Gastrocnemius medialis (tissue), 4 donors: ENCODE measurements around the gene PRKRIP1. TPM values are rescaled to one million over a fixed set of nuclear protein-coding genes. Genes with fewer than 3 reads are reported as not detected.

Experiments
- ATAC-seq, 2 donors: fragments of 150-250 bp; one replicate each; pipeline ENCODE4 v1.9.1; 2016
- DNase-seq, 2 donors: peaks; one replicate each; pipeline ENCODE4 v3.0.0-alpha.2; 2019
- H3K27ac ChIP-seq, 4 donors: fragments of 200-600 bp; sonication (generic); 1 replicate in 1 of 4; 2 replicates in 3 of 4; pipeline ENCODE4 v1.5.1; 2016 to 2018; ENCODE audit warnings: mild to moderate bottlenecking in 2 of 4, moderate library complexity in 1 of 4
- H3K27me3 ChIP-seq, 3 donors: fragments of 200-600 bp; sonication (generic) in 2 of 3; 1 replicate in 1 of 3; 2 replicates in 2 of 3; pipeline versions ENCODE4 v1.5.1 to v1.6.0; 2016 to 2019; ENCODE audit warnings: mild to moderate bottlenecking in 1 of 3, moderate library complexity in 1 of 3
- H3K36me3 ChIP-seq, 2 donors: fragments of 200-600 bp; sonication (generic) in 1 of 2; one replicate each; pipeline ENCODE4 v1.5.1; 2017 to 2018
- H3K4me1 ChIP-seq, 2 donors: fragments of 200-600 bp; sonication (generic) in 1 of 2; one replicate each; pipeline ENCODE4 v1.5.1; 2016 to 2017; ENCODE audit warnings: mild to moderate bottlenecking in 2 of 2
- H3K4me3 ChIP-seq, 4 donors: fragments of 200-600 bp; sonication (generic) in 3 of 4; 1 replicate in 1 of 4; 2 replicates in 3 of 4; pipeline ENCODE4 v1.5.1; 2016 to 2019; ENCODE audit warnings: mild to moderate bottlenecking in 2 of 4
- H3K9me3 ChIP-seq, 3 donors: fragments of 200-600 bp; sonication (generic) in 2 of 3; 1 replicate in 1 of 3; 2 replicates in 2 of 3; pipeline ENCODE4 v1.5.1; 2016 to 2019
- CTCF ChIP-seq, 5 experiments: fragments of 450-650 bp in 3 of 5; fragments of 200-600 bp in 2 of 5; sonication (generic) in 2 of 5; IDR thresholded peaks in 4 of 5; conservative IDR thresholded peaks in 1 of 5; 1 replicate in 4 of 5; 2 replicates in 1 of 5; pipeline ENCODE4 v1.5.1; 2016 to 2019; ENCODE audit warnings: antibody characterized with exemption in 5 of 5, mild to moderate bottlenecking in 3 of 5, moderate library complexity in 3 of 5
- POLR2A ChIP-seq, 2 donors: fragments of 450-650 bp; IDR thresholded peaks; one replicate each; pipeline ENCODE4 v1.6.1; 2017; ENCODE audit warnings: antibody characterized with exemption in 2 of 2, mild to moderate bottlenecking in 2 of 2, moderate library complexity in 2 of 2
- in situ Hi-C, 4 donors: fragments of 200-750 bp; cut with MboI; loops; one replicate each; pipeline versions ENCODE4 v1.15.0 to v1.8.0; 2017; ENCODE audit warnings: low sequenced_read_pairs in 4 of 4
- intact Hi-C: fragments of 100-400 bp; cut with DNase I; formaldehyde crosslinking; loops from one replicate; pipeline ENCODE4 v1.15.1; 2023; ENCODE audit warnings: low total_unique reads
- total RNA-seq, 4 donors: library from RNA; depleted of rRNA; stranded (reverse); fragments of >200 nt; gene quantifications; one replicate each; pipeline versions ENCODE4 v1.1.0 to v1.2.3, GENCODE V29; 2016

The PRKRIP1 gene
- total RNA-seq, 4 donors from 2014 or later: 6.1 to 22.1 (median 13.4) TPM

- no peak overlapping the region for H3K27ac ChIP-seq
- ATAC-seq (no peak), DNase-seq (no peak)
- TF ChIP-seq CTCF (IDR thresholded peaks at IDR 0.05 in 4 of 5, conservative IDR thresholded peaks at IDR 0.05 in 1 of 5) (no peak), POLR2A (IDR thresholded peaks at IDR 0.05) (no peak)
- H3K27me3 ChIP-seq: no peaks in the 10 kb centered on the region
- intact Hi-C loops (no loop called here), in situ Hi-C loops (no loop called here)
- H3K9me3 ChIP-seq: no peaks in the 10 kb centered on the region
- H3K4me3 ChIP-seq: no peak overlapping the region
- H3K36me3 ChIP-seq: peaks cover 0 to 71% of the 10 kb centered on the region in 2 donors
- H3K4me1 ChIP-seq: peaks cover 10 to 11% of the 10 kb centered on the region in 2 donors
Measured at GRCh38 chr7:102410918-102411317, 14.8 kb downstream of the PRKRIP1 start.

GRCh38 chr7:102412548-102412947 lies 16.4 kb downstream of the PRKRIP1 start:
- intact Hi-C loops (no loop called here), in situ Hi-C loops (no loop called here)
- Histone ChIP-seq H3K4me1 (peaks cover 10 to 11% of the 10 kb centered on the region in 2 donors), H3K9me3 (no peaks in the 10 kb centered on the region), H3K4me3 (no peak overlapping the region), H3K36me3 (peaks cover 0 to 57% of the 10 kb centered on the region in 2 donors), H3K27me3 (no peaks in the 10 kb centered on the region), H3K27ac (peak overlapping the region in 2 of 4 donors; percentile 7 to 51)
- peak; percentile 33 to 75 for DNase-seq
- ATAC-seq: peak; percentile 93 to 96
- TF ChIP-seq CTCF (IDR thresholded peaks at IDR 0.05 in 4 of 5, conservative IDR thresholded peaks at IDR 0.05 in 1 of 5): peak; percentile 15 to 59 (median 52)
- TF ChIP-seq POLR2A (IDR thresholded peaks at IDR 0.05): no peak

GRCh38 chr7:102413091-102413490 lies 16.9 kb downstream of the PRKRIP1 start:
- in situ Hi-C loops: no loop called here

GRCh38 chr7:102413611-102414010 lies 17.4 kb downstream of the PRKRIP1 start:
- ATAC-seq: no peak
- Histone ChIP-seq H3K4me3 (no peak overlapping the region), H3K4me1 (peaks cover 10 to 11% of the 10 kb centered on the region in 2 donors), H3K27me3 (no peaks in the 10 kb centered on the region), H3K9me3 (no peaks in the 10 kb centered on the region), H3K27ac (no peak overlapping the region), H3K36me3 (peaks cover 0 to 46% of the 10 kb centered on the region in 2 donors)
- TF ChIP-seq POLR2A (IDR thresholded peaks at IDR 0.05) (no peak), CTCF (IDR thresholded peaks at IDR 0.05 in 4 of 5, conservative IDR thresholded peaks at IDR 0.05 in 1 of 5) (no peak)
- intact Hi-C loops (no loop called here), in situ Hi-C loops (no loop called here)
- no peak for DNase-seq

More at GRCh38 chr7:102413091-102413490, 16.9 kb downstream of the PRKRIP1 start:
- no peak for DNase-seq
- Histone ChIP-seq H3K4me3 (no peak overlapping the region), H3K9me3 (no peaks in the 10 kb centered on the region), H3K36me3 (peaks cover 0 to 51% of the 10 kb centered on the region in 2 donors), H3K27me3 (no peaks in the 10 kb centered on the region), H3K27ac (peak overlapping the region in 2 of 4 donors; percentile 7 to 51), H3K4me1 (peaks cover 10 to 11% of the 10 kb centered on the region in 2 donors)
- intact Hi-C loops: no loop called here
- TF ChIP-seq CTCF (IDR thresholded peaks at IDR 0.05 in 4 of 5, conservative IDR thresholded peaks at IDR 0.05 in 1 of 5): no peak
- no peak for TF ChIP-seq POLR2A (IDR thresholded peaks at IDR 0.05)
- ATAC-seq: no peak

GRCh38 chr7:102415685-102416225 lies 19.6 kb downstream of the PRKRIP1 start:
- intact Hi-C loops (no loop called here), in situ Hi-C loops (no loop called here)
- no peak for ATAC-seq
- no peak for DNase-seq
- peaks cover 0 to 29% of the 10 kb centered on the region in 2 donors for H3K36me3 ChIP-seq
- no peaks in the 10 kb centered on the region for H3K9me3 ChIP-seq
- no peak overlapping the region for H3K4me3 ChIP-seq
- no peak for TF ChIP-seq POLR2A (IDR thresholded peaks at IDR 0.05)
- no peak overlapping the region for H3K27ac ChIP-seq
- no peaks in the 10 kb centered on the region for H3K27me3 ChIP-seq
- peaks cover 10 to 11% of the 10 kb centered on the region in 2 donors for H3K4me1 ChIP-seq
